Right lobe of liver (tissue), 4 donors: Measurements from ENCODE around the gene SHC2.
"Not testable (repeated sequence)": the region's sequence is repeated elsewhere in the genome, so short reads cannot be mapped to it uniquely, and the experiment has no call there.

Experiments
- CTCF ChIP-seq, 4 donors: fragments of 200-600 bp in 3 of 4; fragments of 450-650 bp in 1 of 4; IDR thresholded peaks; one replicate each; pipeline versions ENCODE4 v1.5.1 to v1.8.0; 2016 to 2022; ENCODE audit warnings: antibody characterized with exemption in 4 of 4, mild to moderate bottlenecking in 2 of 4
- POLR2A ChIP-seq: fragments of 450-650 bp; IDR thresholded peaks from one replicate; pipeline ENCODE4 v1.6.1; 2017; ENCODE audit warnings: antibody characterized with exemption, mild to moderate bottlenecking
- donor health status: DM: no; HTN: no; CAD: no.
- donor health status: DM: no; HTN: no; CAD: no.
- donor health status: DM: no; HTN: yes; CAD: no.

DNA sequence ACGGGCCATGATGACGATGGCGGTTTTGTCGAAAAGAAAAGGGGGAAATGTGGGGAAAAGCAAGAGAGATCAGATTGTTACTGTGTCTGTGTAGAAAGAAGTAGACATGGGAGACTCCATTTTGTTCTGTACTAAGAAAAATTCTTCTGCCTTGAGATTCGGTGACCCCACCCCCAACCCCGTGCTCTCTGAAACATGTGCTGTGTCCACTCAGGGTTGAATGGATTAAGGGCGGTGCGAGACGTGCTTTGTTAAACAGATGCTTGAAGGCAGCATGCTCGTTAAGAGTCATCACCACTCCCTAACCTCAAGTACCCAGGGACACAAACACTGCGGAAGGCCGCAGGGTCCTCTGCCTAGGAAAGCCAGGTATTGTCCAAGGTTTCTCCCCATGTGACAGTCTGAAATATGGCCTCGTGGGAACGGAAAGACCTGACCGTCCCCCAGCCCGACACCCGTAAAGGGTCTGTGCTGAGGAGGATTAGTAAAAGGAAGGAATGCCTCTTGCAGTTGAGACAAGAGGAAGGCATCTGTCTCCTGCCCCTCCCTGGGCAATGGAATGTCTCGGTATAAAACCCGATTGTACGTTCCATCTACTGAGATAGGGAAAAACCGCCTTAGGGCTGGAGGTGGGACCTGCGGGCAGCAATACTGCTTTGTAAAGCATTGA, 74.1 kb downstream of the SHC2 start:
- not testable (repeated sequence) for TF ChIP-seq CTCF (IDR thresholded peaks at IDR 0.05); POLR2A
